Neural crest cell (in vitro differentiated cells): ENCODE results near the gene SEMA6D. TPM values are rescaled to one million over a fixed set of nuclear protein-coding genes. Genes with fewer than 3 reads are reported as not detected.

Source experiments
- DNase-seq: peaks from one replicate; pipeline ENCODE4 v3.0.0; 2021; ENCODE audit warnings: low read depth, mixed read lengths, low spot score
- H3K27ac Mint-ChIP-seq: one replicate; pipeline ENCODE4 v1.8.0; 2021; ENCODE audit warnings: mild to moderate bottlenecking, mixed read lengths; ENCODE audit not compliant: unreplicated experiment
- H3K27me3 Mint-ChIP-seq: 2 replicates; pipeline ENCODE4 v1.8.0; 2021; ENCODE audit warnings: low read depth, mild to moderate bottlenecking, mixed read lengths
- H3K36me3 Mint-ChIP-seq: 2 replicates; pipeline ENCODE4 v1.8.0; 2021; ENCODE audit warnings: low read depth, mild to moderate bottlenecking, mixed read lengths
- H3K4me1 Mint-ChIP-seq: 2 replicates; pipeline ENCODE4 v1.8.0; 2021; ENCODE audit warnings: mixed read lengths
- H3K4me3 Mint-ChIP-seq: one replicate; pipeline ENCODE4 v1.8.0; 2021; ENCODE audit warnings: mild to moderate bottlenecking, mixed read lengths
- H3K9me3 Mint-ChIP-seq: 2 replicates; pipeline ENCODE4 v1.8.0; 2021; ENCODE audit warnings: mixed read lengths
- total RNA-seq: library from RNA; stranded (reverse); gene quantifications from 2 replicates; pipeline ENCODE4 v1.2.1, GENCODE V29; 2021
- TF ChIP-seq, protein P1 (sequence below): fragments of 200-600 bp; sonication (generic); conservative IDR thresholded peaks from 2 replicates; pipeline ENCODE4 v1.5.0; 2021; ENCODE audit warnings: antibody characterized with exemption, mild to moderate bottlenecking

The SEMA6D gene
- total RNA-seq, 1 donor from 2014 or later, result 11.1 TPM

DNA sequence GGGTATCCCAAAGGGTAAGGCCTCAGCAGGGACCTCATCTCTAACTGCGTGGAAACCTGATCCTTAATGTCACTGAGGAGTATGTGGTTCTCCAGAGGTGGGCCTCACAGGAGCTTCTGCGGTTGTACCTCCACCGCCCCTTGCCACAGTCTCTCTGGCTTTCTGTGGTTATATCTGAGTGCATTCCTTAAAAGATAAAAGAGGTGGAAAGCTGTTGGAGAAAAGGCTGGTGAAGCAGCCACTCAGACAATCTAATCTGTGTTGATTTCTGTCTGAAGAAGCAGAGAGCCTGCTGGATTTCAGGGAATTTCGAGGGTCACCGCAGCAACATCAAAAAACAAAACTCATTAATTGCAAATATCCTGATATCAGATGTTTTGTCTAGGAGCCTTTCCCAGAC is 51.4 kb downstream of the SEMA6D start:
- no peaks in the 10 kb centered on the region for H3K27me3 Mint-ChIP-seq
- H3K9me3 Mint-ChIP-seq, result peaks cover 3% of the 10 kb centered on the region
- H3K36me3 Mint-ChIP-seq, result peaks cover 30% of the 10 kb centered on the region
- H3K27ac Mint-ChIP-seq, result no peak overlapping the region
- TF ChIP-seq, protein P1, sequence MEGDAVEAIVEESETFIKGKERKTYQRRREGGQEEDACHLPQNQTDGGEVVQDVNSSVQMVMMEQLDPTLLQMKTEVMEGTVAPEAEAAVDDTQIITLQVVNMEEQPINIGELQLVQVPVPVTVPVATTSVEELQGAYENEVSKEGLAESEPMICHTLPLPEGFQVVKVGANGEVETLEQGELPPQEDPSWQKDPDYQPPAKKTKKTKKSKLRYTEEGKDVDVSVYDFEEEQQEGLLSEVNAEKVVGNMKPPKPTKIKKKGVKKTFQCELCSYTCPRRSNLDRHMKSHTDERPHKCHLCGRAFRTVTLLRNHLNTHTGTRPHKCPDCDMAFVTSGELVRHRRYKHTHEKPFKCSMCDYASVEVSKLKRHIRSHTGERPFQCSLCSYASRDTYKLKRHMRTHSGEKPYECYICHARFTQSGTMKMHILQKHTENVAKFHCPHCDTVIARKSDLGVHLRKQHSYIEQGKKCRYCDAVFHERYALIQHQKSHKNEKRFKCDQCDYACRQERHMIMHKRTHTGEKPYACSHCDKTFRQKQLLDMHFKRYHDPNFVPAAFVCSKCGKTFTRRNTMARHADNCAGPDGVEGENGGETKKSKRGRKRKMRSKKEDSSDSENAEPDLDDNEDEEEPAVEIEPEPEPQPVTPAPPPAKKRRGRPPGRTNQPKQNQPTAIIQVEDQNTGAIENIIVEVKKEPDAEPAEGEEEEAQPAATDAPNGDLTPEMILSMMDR, result no peak
- no peak overlapping the region for H3K4me3 Mint-ChIP-seq
- H3K4me1 Mint-ChIP-seq, result no peaks in the 10 kb centered on the region
- DNase-seq, result no peak

DNA sequence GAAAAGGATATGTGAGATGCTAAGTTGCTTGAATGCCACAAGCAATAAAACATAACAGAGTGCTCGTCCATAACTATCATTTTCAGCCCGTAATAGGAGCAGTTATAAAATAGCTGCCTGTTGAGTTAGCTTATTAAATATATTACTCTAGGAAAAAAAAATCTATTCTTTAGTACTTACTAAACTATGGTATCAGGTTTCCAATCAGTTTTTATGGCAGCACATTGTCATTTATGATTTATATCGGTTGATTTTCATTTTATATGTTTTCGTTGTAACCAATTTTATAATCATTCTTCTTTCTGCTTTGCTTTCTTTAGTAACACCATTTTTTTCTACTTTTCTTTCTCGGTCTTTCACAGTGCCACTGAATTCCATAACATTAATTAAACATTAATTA is 51.9 kb downstream of the SEMA6D start:
- DNase-seq, result no peak
- H3K4me3 Mint-ChIP-seq, result no peak overlapping the region
- peaks cover 30% of the 10 kb centered on the region for H3K36me3 Mint-ChIP-seq
- H3K9me3 Mint-ChIP-seq, result peaks cover 3% of the 10 kb centered on the region
- H3K27ac Mint-ChIP-seq, result no peak overlapping the region
- no peaks in the 10 kb centered on the region for H3K4me1 Mint-ChIP-seq
- H3K27me3 Mint-ChIP-seq, result no peaks in the 10 kb centered on the region
- TF ChIP-seq, protein P1, result no peak

DNA sequence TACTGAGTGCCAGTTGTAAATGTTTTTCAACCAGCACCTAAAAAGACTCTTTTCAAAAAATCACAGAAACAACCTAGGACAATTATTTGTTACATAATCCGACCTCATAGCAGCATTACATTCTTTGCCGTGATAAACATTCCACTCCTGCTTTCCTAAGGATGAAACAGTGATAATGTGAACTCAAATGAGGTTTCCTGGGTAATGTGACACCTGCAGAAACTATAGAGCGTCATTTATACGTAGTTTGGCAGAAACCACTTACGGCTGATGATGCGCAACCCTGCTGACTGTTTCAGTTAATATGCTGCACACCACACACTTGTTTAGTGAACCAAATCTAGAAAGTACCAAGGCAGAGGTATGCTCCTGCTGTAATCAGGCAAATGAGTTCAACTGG is 55.8 kb downstream of the SEMA6D start:
- no peaks in the 10 kb centered on the region for H3K4me1 Mint-ChIP-seq
- H3K27ac Mint-ChIP-seq, result no peak overlapping the region
- TF ChIP-seq, protein P1, result no peak
- H3K9me3 Mint-ChIP-seq, result peaks cover 3% of the 10 kb centered on the region
- H3K36me3 Mint-ChIP-seq, result peaks cover 18% of the 10 kb centered on the region
- H3K4me3 Mint-ChIP-seq, result no peak overlapping the region
- DNase-seq, result no peak
- H3K27me3 Mint-ChIP-seq, result no peaks in the 10 kb centered on the region

DNA sequence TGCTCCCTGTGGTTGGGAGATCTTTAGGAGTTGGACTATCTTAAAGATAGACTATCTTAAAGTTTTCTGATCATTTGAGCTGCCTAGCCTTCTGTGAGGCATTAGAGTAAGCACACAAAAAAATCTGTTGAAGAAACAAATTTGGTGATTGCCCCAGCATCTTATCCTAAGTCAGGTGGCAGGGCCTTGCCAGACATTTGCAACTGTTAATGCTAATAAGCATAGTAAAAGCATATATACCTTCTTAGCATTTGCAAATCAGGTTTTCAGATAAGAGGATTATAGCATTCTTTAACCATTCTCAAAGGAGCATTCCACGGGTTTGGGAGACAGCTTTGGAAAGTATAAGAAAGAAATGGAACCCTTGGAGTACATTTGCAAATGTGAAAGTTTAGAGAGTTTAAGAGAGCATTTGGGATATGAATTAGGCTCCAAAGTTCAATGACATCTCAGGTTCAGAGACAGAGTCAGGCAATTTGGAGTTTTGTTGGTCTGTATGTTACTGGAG is 61.0 kb downstream of the SEMA6D start:
- Mint-ChIP-seq H3K4me3 (no peak overlapping the region), H3K27ac (no peak overlapping the region), H3K27me3 (no peaks in the 10 kb centered on the region), H3K36me3 (no peaks in the 10 kb centered on the region), H3K4me1 (no peaks in the 10 kb centered on the region), H3K9me3 (no peaks in the 10 kb centered on the region)
- no peak for DNase-seq
- TF ChIP-seq, protein P1, result no peak

DNA sequence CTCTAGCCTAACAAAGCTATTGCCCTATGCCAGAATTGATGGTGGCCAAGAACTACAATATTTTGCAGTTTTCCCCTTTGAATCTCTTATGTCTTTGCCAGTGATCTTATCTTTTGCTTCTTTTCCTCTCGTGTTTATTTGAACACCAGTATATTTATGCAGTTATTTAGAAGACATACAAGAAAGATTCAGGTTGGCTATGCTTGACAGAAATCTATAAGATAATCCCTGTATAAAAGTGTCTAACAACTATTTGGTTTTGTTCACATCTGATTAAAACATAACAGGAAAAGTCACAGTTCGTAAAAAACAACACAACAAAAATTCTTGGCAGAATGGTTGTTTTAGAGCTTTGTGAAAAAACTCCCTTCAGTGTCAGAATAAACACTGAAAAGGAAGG is 63.7 kb downstream of the SEMA6D start:
- no peaks in the 10 kb centered on the region for H3K4me1 Mint-ChIP-seq
- H3K4me3 Mint-ChIP-seq, result no peak overlapping the region
- H3K27me3 Mint-ChIP-seq, result no peaks in the 10 kb centered on the region
- H3K36me3 Mint-ChIP-seq, result no peaks in the 10 kb centered on the region
- TF ChIP-seq, protein P1, result no peak
- no peak for DNase-seq
- no peak overlapping the region for H3K27ac Mint-ChIP-seq
- H3K9me3 Mint-ChIP-seq, result no peaks in the 10 kb centered on the region

DNA sequence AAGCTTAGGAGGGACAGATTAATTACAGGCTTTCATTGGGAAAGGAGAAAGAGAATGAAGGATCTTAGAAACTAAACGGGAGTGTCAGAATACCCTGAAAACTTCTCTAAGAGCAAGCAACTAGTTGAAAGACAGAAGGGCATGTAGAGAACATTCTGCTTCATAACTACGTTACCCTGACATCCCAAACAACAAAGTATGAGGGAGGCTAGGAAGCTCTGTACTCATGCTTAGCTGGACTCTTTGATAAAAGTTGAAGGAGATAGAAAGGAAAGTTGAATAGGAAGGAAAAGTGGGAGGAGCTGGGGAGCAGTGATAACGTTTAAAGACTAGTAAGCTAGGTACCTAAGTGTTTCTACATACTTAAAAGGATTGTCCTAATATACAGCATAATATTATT is 64.2 kb downstream of the SEMA6D start:
- TF ChIP-seq, protein P1, result no peak
- Mint-ChIP-seq H3K4me3 (no peak overlapping the region), H3K27ac (no peak overlapping the region), H3K4me1 (no peaks in the 10 kb centered on the region), H3K27me3 (no peaks in the 10 kb centered on the region), H3K36me3 (no peaks in the 10 kb centered on the region), H3K9me3 (no peaks in the 10 kb centered on the region)
- DNase-seq, result no peak
